HG02610 (cell line): Measurements from ENCODE around the gene FYCO1.

Source experiments
- ATAC-seq: cut with Tn5 transposase; IDR thresholded peaks from one replicate; pipeline ENCODE4 v1.9.1; 2021; ENCODE audit warnings: mild to moderate bottlenecking, moderate library complexity; ENCODE audit not compliant: unreplicated experiment

FYCO1 gene

GRCh38 chr3:45946875-45947274 lies 48.7 kb downstream of the FYCO1 start:
- no peak for ATAC-seq

GRCh38 chr3:45946307-45946706 lies 49.3 kb downstream of the FYCO1 start:
- no peak for ATAC-seq

- no peak for ATAC-seq
Observed at GRCh38 chr3:45944830-45945620, 50.6 kb downstream of the FYCO1 start.

- ATAC-seq: no peak
Observed at GRCh38 chr3:45943207-45943846, 52.3 kb downstream of the FYCO1 start, which contains the start of gene CXCR6. Gene CXCR6 (plus strand): TSS chr3:45943464. CDS start chr3:45946482, 3,018 bp downstream.

GRCh38 chr3:45942051-45942825 lies 53.4 kb downstream of the FYCO1 start:
- no peak for ATAC-seq

GRCh38 chr3:45940781-45941365 lies 54.8 kb downstream of the FYCO1 start:
- no peak for ATAC-seq

GRCh38 chr3:45940004-45940780 lies 55.4 kb downstream of the FYCO1 start:
- ATAC-seq: no peak

- ATAC-seq: no peak
Observed at GRCh38 chr3:45939341-45939771, 56.3 kb downstream of the FYCO1 start.

- ATAC-seq: no peak
Observed at GRCh38 chr3:45938864-45939263, 56.8 kb downstream of the FYCO1 start.

- no peak for ATAC-seq
Observed at GRCh38 chr3:45938043-45938435, 57.6 kb downstream of the FYCO1 start.

GRCh38 chr3:45937206-45938042 lies 58.2 kb downstream of the FYCO1 start:
- ATAC-seq: no peak

- ATAC-seq: no peak
Observed at GRCh38 chr3:45936261-45936660, 59.4 kb downstream of the FYCO1 start.

- no peak for ATAC-seq
Observed at GRCh38 chr3:45933591-45933990, 62.0 kb downstream of the FYCO1 start.

GRCh38 chr3:45932112-45932511 lies 63.5 kb downstream of the FYCO1 start:
- ATAC-seq: no peak

- ATAC-seq: no peak
Observed at GRCh38 chr3:45931496-45931895, 64.1 kb downstream of the FYCO1 start.

- ATAC-seq: peak; percentile 53
Observed at GRCh38 chr3:45929042-45929679, 66.5 kb downstream of the FYCO1 start.

GRCh38 chr3:45927881-45928280 lies 67.7 kb downstream of the FYCO1 start:
- ATAC-seq: no peak

- ATAC-seq: no peak
Observed at GRCh38 chr3:45923755-45924154, 71.9 kb downstream of the FYCO1 start.

- ATAC-seq: no peak
Observed at GRCh38 chr3:45922950-45923590, 72.6 kb downstream of the FYCO1 start.
